SJSA1 (cell line): ENCODE data around the gene ABCC1. TPM values are rescaled to one million over a fixed set of nuclear protein-coding genes. Genes with fewer than 3 reads are reported as not detected.

Experiments
- DNase-seq, 2 experiments: peaks; one replicate each; pipeline ENCODE4 v3.0.0-alpha.2; 2015 to 2020; ENCODE audit warnings: low spot score in 2 of 2, low read depth in 1 of 2
- H3K27ac ChIP-seq: fragments of 250-450 bp; sonication (Bioruptor Pico); 2 replicates; pipeline ENCODE4 v1.5.1; 2020; ENCODE audit warnings: mild to moderate bottlenecking, moderate library complexity
- H3K27me3 ChIP-seq: fragments of 250-450 bp; sonication (Bioruptor Pico); replicated peaks from 2 replicates; pipeline ENCODE4 v1.5.1; 2020; ENCODE audit warnings: mild to moderate bottlenecking, moderate library complexity
- H3K36me3 ChIP-seq: fragments of 250-450 bp; sonication (Bioruptor Pico); 2 replicates; pipeline ENCODE4 v1.5.1; 2020; ENCODE audit warnings: mild to moderate bottlenecking
- H3K4me1 ChIP-seq: fragments of 250-450 bp; sonication (Bioruptor Pico); replicated peaks from 2 replicates; pipeline ENCODE4 v1.6.1; 2021; ENCODE audit warnings: mild to moderate bottlenecking
- H3K4me3 ChIP-seq: fragments of 250-450 bp; sonication (Bioruptor Pico); 2 replicates; pipeline ENCODE4 v1.5.1; 2020; ENCODE audit warnings: mild to moderate bottlenecking
- H3K9me3 ChIP-seq: fragments of 250-450 bp; sonication (Bioruptor Pico); replicated peaks from 2 replicates; pipeline ENCODE4 v1.5.1; 2020; ENCODE audit warnings: mild to moderate bottlenecking
- total RNA-seq: library from RNA; depleted of rRNA; stranded (reverse); fragments of >200 nt; shearing (Covaris generic); gene quantifications from 2 replicates; pipeline ENCODE4 v1.2.3, GENCODE V29; 2014

ABCC1 gene
- total RNA-seq, 1 experiment from 2014 or later = 25.0 TPM

DNA sequence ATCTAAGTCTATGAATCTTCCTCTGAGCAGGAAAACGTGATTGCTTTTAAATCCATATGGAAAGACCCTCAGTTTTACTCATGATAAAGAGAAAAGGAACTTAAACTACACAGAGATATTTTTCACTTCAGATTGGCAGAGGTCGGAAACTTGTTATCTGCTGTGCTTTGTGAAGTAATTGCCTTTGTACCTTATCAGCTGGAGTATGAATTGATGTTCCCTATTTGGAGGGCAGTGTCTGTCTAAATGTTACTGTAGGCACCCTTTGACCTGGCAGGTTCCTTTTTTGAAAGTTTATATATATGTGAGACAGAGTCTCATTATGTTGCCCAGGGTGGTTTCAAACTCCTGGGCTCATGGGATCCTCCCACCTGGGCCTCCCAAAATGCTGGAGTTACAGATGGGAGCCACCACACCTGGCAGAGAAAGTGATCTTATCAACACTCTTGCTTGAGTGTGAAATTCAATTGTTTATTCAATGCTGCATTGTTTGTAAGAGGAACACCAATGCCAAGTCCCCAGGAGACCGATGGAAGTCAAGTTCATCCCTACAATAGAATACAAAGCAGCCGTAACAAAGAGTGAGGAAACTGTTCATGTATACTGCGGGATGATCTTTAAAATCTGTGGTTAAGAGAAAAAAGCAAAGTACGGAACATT is 52.3 kb downstream of the ABCC1 start:
- no peaks in the 10 kb centered on the region for H3K9me3 ChIP-seq
- H3K4me1 ChIP-seq = peaks cover 54% of the 10 kb centered on the region
- peaks cover 4% of the 10 kb centered on the region for H3K36me3 ChIP-seq
- H3K4me3 ChIP-seq = no peak overlapping the region
- no peak for DNase-seq
- H3K27me3 ChIP-seq = no peaks in the 10 kb centered on the region
- no peak overlapping the region for H3K27ac ChIP-seq

DNA sequence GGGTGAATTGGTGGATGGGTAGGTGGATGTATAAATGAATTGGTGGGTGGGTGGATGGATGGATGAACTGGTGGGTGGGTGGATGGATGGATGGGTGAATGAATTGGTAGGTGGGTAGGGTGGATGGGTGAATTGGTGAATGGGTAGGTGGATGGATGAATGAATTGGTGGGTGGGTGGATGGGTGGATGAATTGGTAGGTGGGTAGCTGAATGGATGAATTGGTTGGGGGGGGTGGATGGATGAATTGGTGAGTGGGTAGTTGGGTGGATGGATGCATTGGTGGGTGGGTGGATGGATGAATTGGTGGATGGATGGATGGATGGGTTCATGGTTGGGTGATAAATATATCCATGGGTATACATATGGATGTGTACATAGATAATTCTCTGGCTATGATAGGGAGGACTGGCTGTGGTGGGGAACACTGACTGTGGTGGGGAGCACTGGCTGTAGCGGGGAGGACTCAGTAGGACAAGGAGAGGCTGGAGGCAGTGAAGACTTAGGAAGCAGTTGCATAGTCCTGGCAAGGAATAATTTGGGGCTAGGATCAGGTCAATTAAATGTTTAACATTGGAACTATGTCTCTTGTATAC is 54.4 kb downstream of the ABCC1 start:
- H3K27ac ChIP-seq = peak overlapping the region; percentile 81
- DNase-seq = no peak
- no peak overlapping the region for H3K4me3 ChIP-seq
- H3K36me3 ChIP-seq = peaks cover 3% of the 10 kb centered on the region
- no peaks in the 10 kb centered on the region for H3K9me3 ChIP-seq
- no peaks in the 10 kb centered on the region for H3K27me3 ChIP-seq
- peaks cover 33% of the 10 kb centered on the region for H3K4me1 ChIP-seq

DNA sequence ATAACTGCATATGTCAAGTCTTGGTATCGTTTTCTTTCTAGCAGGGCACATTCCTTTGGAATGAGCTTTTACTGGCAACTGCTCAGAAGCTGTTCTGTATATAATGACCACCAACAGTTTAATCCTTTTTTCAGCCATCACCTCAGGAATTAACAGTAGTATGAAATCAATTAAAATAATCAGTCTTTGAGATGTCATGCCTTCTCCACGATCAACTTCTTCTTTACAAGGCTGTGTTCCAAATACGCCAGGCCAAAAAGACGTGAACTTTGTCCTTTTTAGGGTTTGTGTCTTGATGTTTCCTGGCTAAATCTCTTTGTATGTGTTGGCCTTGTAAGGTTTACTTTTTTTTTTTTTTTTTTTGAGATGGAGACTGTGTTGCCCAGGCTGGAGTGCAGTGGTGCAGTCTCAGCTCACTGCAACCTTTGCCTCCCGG is 54.9 kb downstream of the ABCC1 start:
- peak in 1 of 2 experiments; percentile 93 for DNase-seq
- H3K9me3 ChIP-seq = no peaks in the 10 kb centered on the region
- no peak overlapping the region for H3K4me3 ChIP-seq
- H3K36me3 ChIP-seq = peaks cover 8% of the 10 kb centered on the region
- H3K27me3 ChIP-seq = no peaks in the 10 kb centered on the region
- peaks cover 30% of the 10 kb centered on the region for H3K4me1 ChIP-seq
- peak overlapping the region; percentile 81 for H3K27ac ChIP-seq

GRCh38 chr16:16005721-16006120 is 56.3 kb downstream of the ABCC1 start:
- H3K9me3 ChIP-seq = no peaks in the 10 kb centered on the region
- no peak overlapping the region for H3K4me3 ChIP-seq
- no peaks in the 10 kb centered on the region for H3K27me3 ChIP-seq
- H3K27ac ChIP-seq = peak overlapping the region; percentile 81
- peaks cover 19% of the 10 kb centered on the region for H3K36me3 ChIP-seq
- peaks cover 30% of the 10 kb centered on the region for H3K4me1 ChIP-seq
- DNase-seq = peak; percentile 36 to 59

DNA sequence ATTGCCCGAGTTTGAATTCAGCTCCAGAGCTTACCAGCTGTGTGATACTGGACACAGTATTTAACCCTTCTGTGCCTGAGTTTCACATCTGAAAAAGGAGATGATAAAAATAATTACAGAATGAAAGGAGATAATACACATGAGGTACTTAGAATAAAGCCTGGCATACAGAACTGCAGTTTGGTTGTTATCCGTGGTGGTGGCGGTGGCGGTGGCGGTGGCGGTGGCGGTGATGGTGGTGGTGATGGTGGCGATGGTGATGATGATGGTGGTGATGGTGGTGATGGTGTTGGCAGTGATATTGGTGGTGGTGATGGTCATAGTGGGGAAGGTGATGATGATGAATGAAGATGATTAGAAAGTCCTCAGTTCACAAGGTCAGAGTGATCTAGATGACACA is 57.2 kb downstream of the ABCC1 start:
- peak overlapping the region; percentile 81; the same call in 1 of the 2 replicates for H3K27ac ChIP-seq
- no peaks in the 10 kb centered on the region for H3K27me3 ChIP-seq
- H3K4me3 ChIP-seq = no peak overlapping the region
- H3K9me3 ChIP-seq = no peaks in the 10 kb centered on the region
- H3K36me3 ChIP-seq = peaks cover 21% of the 10 kb centered on the region
- DNase-seq = no peak
- peaks cover 30% of the 10 kb centered on the region for H3K4me1 ChIP-seq

DNA sequence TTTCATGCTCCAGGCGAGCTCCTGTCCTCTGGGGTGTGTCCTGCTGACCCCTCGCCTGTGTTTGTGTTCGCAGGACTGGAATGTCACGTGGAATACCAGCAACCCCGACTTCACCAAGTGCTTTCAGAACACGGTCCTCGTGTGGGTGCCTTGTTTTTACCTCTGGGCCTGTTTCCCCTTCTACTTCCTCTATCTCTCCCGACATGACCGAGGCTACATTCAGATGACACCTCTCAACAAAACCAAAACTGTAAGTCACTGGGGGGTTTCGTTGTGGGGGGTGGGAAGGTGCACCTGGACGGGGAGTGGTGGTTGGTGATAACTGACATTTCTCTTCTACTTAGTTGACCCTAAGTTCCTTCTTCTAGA is 58.3 kb downstream of the ABCC1 start:
- H3K36me3 ChIP-seq = peaks cover 27% of the 10 kb centered on the region

DNA sequence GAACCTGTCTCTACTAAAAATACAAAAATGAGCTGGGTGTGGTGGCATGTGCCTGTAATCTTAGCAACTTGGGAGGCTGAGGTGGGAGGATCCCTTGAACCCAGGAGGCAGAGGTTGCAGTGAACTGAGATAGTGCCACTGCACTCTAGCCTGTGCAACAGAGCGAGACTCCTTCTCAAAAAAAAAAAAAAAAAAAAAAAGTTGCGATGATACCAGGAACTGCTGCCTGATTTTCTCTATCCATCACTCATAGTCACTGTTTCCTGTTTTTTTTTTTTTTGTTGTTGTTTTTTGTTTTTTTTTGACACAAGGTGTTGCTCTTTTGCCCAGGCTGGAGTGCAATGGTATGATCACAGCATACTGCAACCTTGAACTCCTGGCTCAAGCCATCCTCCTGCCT is 59.2 kb downstream of the ABCC1 start:
- Histone ChIP-seq H3K36me3 (peaks cover 31% of the 10 kb centered on the region), H3K9me3 (no peaks in the 10 kb centered on the region), H3K27me3 (no peaks in the 10 kb centered on the region), H3K4me1 (peaks cover 27% of the 10 kb centered on the region), H3K4me3 (no peak overlapping the region), H3K27ac (no peak overlapping the region)
- DNase-seq = no peak

More for the DNA sequence above, 58.3 kb downstream of the ABCC1 start:
- DNase-seq = no peak
- Histone ChIP-seq H3K4me3 (no peak overlapping the region), H3K27ac (no peak overlapping the region), H3K27me3 (no peaks in the 10 kb centered on the region), H3K4me1 (peaks cover 27% of the 10 kb centered on the region), H3K9me3 (no peaks in the 10 kb centered on the region)

GRCh38 chr16:16009401-16009800 is 60.0 kb downstream of the ABCC1 start:
- peaks cover 36% of the 10 kb centered on the region for H3K36me3 ChIP-seq
- no peaks in the 10 kb centered on the region for H3K9me3 ChIP-seq
- DNase-seq = no peak
- H3K27ac ChIP-seq = no peak overlapping the region
- H3K27me3 ChIP-seq = no peaks in the 10 kb centered on the region
- H3K4me1 ChIP-seq = peaks cover 21% of the 10 kb centered on the region
- no peak overlapping the region for H3K4me3 ChIP-seq

GRCh38 chr16:16010194-16010593 is 60.8 kb downstream of the ABCC1 start:
- DNase-seq = no peak

GRCh38 chr16:16012144-16012543 is 62.7 kb downstream of the ABCC1 start:
- no peak for DNase-seq
- no peaks in the 10 kb centered on the region for H3K9me3 ChIP-seq
- H3K4me3 ChIP-seq = no peak overlapping the region
- H3K27ac ChIP-seq = no peak overlapping the region
- peaks cover 57% of the 10 kb centered on the region for H3K36me3 ChIP-seq
- H3K4me1 ChIP-seq = peaks cover 14% of the 10 kb centered on the region
- H3K27me3 ChIP-seq = no peaks in the 10 kb centered on the region

More at GRCh38 chr16:16010194-16010593, 60.8 kb downstream of the ABCC1 start:
- Histone ChIP-seq H3K9me3 (no peaks in the 10 kb centered on the region), H3K4me3 (no peak overlapping the region), H3K4me1 (peaks cover 21% of the 10 kb centered on the region), H3K36me3 (peaks cover 43% of the 10 kb centered on the region), H3K27me3 (no peaks in the 10 kb centered on the region), H3K27ac (no peak overlapping the region)

- Histone ChIP-seq H3K27ac (no peak overlapping the region), H3K27me3 (no peaks in the 10 kb centered on the region), H3K4me3 (no peak overlapping the region), H3K36me3 (peaks cover 74% of the 10 kb centered on the region), H3K9me3 (no peaks in the 10 kb centered on the region), H3K4me1 (peaks cover 26% of the 10 kb centered on the region)
- no peak for DNase-seq
Observed at GRCh38 chr16:16013812-16014211, 64.4 kb downstream of the ABCC1 start.

DNA sequence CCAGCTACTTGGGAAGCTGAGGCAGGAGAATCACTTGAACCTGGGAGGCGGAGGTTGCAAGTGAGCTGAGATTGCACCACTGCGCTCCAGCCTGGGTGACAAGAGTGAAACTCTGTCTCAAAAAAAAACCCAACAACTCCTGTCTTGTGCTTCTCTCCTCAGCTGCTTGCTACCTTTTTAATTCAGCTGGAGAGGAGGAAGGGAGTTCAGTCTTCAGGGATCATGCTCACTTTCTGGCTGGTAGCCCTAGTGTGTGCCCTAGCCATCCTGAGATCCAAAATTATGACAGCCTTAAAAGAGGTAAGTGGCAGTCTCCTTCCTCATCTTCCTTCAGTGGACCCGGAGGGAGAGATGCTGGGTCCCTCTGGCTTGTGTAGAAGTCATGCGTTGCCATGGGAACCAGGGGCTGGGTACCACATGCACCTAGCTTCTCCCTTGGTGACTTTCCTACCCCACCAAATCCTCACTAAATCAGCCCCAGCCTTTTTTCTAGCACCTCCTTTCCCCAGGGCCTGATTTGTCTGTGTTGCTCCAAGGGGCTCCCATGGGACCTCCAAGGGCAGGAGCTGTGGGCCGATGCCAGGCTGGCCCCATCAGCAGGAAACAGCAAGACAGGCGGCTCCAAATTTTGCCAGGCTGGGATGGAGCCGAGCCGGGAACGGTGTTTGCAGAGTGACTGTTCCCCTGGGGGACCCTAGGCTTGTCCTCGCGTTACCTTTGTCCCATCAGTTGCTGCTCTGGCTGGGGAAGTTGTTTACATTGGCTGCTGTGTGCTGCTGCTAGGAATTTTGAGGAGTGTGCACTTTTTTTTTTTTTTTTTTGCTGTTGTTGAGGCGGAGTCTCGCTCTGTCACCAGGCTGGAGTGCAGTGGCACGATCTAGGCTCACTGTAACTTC is 65.2 kb downstream of the ABCC1 start:
- no peaks in the 10 kb centered on the region for H3K27me3 ChIP-seq
- H3K36me3 ChIP-seq = peaks cover 72% of the 10 kb centered on the region
- peaks cover 33% of the 10 kb centered on the region for H3K4me1 ChIP-seq
- H3K9me3 ChIP-seq = no peaks in the 10 kb centered on the region
- no peak overlapping the region for H3K27ac ChIP-seq
- DNase-seq = peak; percentile 72 to 77
- H3K4me3 ChIP-seq = no peak overlapping the region

- no peak for DNase-seq
- Histone ChIP-seq H3K4me3 (no peak overlapping the region), H3K4me1 (peaks cover 46% of the 10 kb centered on the region), H3K9me3 (no peaks in the 10 kb centered on the region), H3K27ac (no peak overlapping the region), H3K36me3 (peaks cover 74% of the 10 kb centered on the region), H3K27me3 (no peaks in the 10 kb centered on the region)
Observed at GRCh38 chr16:16015849-16016248, 66.4 kb downstream of the ABCC1 start.
